Measurements from ENCODE around the gene CHN1. TPM values are rescaled to one million over a fixed set of nuclear protein-coding genes. Genes with fewer than 3 reads are reported as not detected.

Gene CHN1
- total and polyA plus RNA-seq, 12 donors = 7.6 to 40.0 (median 21.8) TPM

GRCh38 chr2:174866421-174866820 is 138.8 kb downstream of the CHN1 start:
- no peak overlapping the region for H3K27ac ChIP-seq
- intact Hi-C loops (cut with DNase I) = no loop called here

GRCh38 chr2:174863183-174863582 is 142.0 kb downstream of the CHN1 start:
- H3K4me1 ChIP-seq (replicated peaks in 1 of 2) = no peaks in the 10 kb centered on the region
- no peaks in the 10 kb centered on the region for H3K9me3 ChIP-seq (replicated peaks in 1 of 3)
- WGBS, 4 donors = 94 to 98% (median 95%) methylated on average over 1 of the region's 1 CpG
- no peak for DNase-seq
- intact Hi-C loops (cut with DNase I) = no loop called here
- TF ChIP-seq, protein P1, sequence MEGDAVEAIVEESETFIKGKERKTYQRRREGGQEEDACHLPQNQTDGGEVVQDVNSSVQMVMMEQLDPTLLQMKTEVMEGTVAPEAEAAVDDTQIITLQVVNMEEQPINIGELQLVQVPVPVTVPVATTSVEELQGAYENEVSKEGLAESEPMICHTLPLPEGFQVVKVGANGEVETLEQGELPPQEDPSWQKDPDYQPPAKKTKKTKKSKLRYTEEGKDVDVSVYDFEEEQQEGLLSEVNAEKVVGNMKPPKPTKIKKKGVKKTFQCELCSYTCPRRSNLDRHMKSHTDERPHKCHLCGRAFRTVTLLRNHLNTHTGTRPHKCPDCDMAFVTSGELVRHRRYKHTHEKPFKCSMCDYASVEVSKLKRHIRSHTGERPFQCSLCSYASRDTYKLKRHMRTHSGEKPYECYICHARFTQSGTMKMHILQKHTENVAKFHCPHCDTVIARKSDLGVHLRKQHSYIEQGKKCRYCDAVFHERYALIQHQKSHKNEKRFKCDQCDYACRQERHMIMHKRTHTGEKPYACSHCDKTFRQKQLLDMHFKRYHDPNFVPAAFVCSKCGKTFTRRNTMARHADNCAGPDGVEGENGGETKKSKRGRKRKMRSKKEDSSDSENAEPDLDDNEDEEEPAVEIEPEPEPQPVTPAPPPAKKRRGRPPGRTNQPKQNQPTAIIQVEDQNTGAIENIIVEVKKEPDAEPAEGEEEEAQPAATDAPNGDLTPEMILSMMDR (IDR thresholded peaks at IDR 0.05) = no peak
- TF ChIP-seq POLR2A (IDR thresholded peaks at IDR 0.05) = no peak
- no peak overlapping the region for H3K27ac ChIP-seq
- no peak overlapping the region for H3K4me3 ChIP-seq
- no peaks in the 10 kb centered on the region for H3K27me3 ChIP-seq
- H3K36me3 ChIP-seq (replicated peaks in 1 of 2) = no peaks in the 10 kb centered on the region

More at GRCh38 chr2:174866421-174866820, 138.8 kb downstream of the CHN1 start:
- Histone ChIP-seq H3K36me3 (replicated peaks in 1 of 2) (no peaks in the 10 kb centered on the region), H3K9me3 (replicated peaks in 1 of 3) (no peaks in the 10 kb centered on the region), H3K4me1 (replicated peaks in 1 of 2) (no peaks in the 10 kb centered on the region), H3K4me3 (no peak overlapping the region), H3K27me3 (no peaks in the 10 kb centered on the region)
- no peak for TF ChIP-seq POLR2A (IDR thresholded peaks at IDR 0.05)
- TF ChIP-seq, protein P1 (IDR thresholded peaks at IDR 0.05) = no peak
- DNase-seq = no peak

- H3K27ac ChIP-seq = no peak overlapping the region
- intact Hi-C loops (cut with DNase I) = no loop called here
Measured at GRCh38 chr2:174859563-174860169, 145.5 kb downstream of the CHN1 start.

DNA sequence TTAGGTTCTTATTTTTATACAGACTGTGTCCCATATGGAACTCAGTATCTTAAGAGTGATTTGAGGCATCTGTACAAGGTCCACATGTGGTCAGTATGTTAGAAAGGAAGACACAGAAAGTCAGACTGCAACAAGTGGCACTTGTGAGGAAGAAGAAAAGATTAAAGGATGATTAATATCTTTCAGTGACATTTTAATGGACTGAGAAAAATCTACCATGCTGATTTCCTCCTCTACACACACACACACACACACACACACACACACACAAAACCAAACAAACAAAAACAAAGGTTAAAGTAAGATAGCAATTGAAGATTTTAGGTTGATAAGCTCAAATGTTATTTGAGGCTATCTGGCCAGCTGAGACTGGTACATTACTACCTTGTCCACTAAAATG is 146.4 kb downstream of the CHN1 start:
- Histone ChIP-seq H3K27ac (no peak overlapping the region), H3K9me3 (replicated peaks in 1 of 3) (no peaks in the 10 kb centered on the region), H3K27me3 (no peaks in the 10 kb centered on the region), H3K4me1 (replicated peaks in 1 of 2) (no peaks in the 10 kb centered on the region), H3K36me3 (replicated peaks in 1 of 2) (no peaks in the 10 kb centered on the region), H3K4me3 (no peak overlapping the region)
- TF ChIP-seq, protein P1 (IDR thresholded peaks at IDR 0.05) = no peak
- no peak for TF ChIP-seq POLR2A (IDR thresholded peaks at IDR 0.05)
- intact Hi-C loops (cut with DNase I) = no loop called here
- no peak for DNase-seq

More at GRCh38 chr2:174859563-174860169, 145.5 kb downstream of the CHN1 start:
- Histone ChIP-seq H3K4me1 (replicated peaks in 1 of 2) (no peaks in the 10 kb centered on the region), H3K4me3 (no peak overlapping the region), H3K36me3 (replicated peaks in 1 of 2) (no peaks in the 10 kb centered on the region), H3K9me3 (replicated peaks in 1 of 3) (no peaks in the 10 kb centered on the region), H3K27me3 (no peaks in the 10 kb centered on the region)
- TF ChIP-seq POLR2A (IDR thresholded peaks at IDR 0.05) = no peak
- TF ChIP-seq, protein P1 (IDR thresholded peaks at IDR 0.05) = no peak
- 72 to 80% (median 75%) methylated on average over 1 of the region's 1 CpG for whole genome bisulfite sequencing, 4 donors
- DNase-seq = no peak
